Body of pancreas (tissue), 4 donors: ENCODE measurements around the gene TLK2.

Experiments
- CTCF ChIP-seq, 7 experiments: fragments of 450-650 bp in 4 of 7; fragments of 200-600 bp in 3 of 7; sonication (generic) in 3 of 7; IDR thresholded peaks; one replicate each; pipeline ENCODE4 v1.5.1; 2016 to 2019; ENCODE audit warnings: antibody characterized with exemption in 7 of 7
- POLR2A ChIP-seq, 3 donors: fragments of 450-650 bp; IDR thresholded peaks; one replicate each; pipeline ENCODE4 v1.6.1; 2016; ENCODE audit warnings: antibody characterized with exemption in 3 of 3, mild to moderate bottlenecking in 2 of 3

- no peak for TF ChIP-seq POLR2A (IDR thresholded peaks at IDR 0.05)
- no peak for TF ChIP-seq CTCF (IDR thresholded peaks at IDR 0.05)
These were observed 139.4 kb downstream of the TLK2 start for GRCh38 chr17:62617894-62618472.
